ENCODE measurements around the gene ME3. TPM values are rescaled to one million over a fixed set of nuclear protein-coding genes. Genes with fewer than 3 reads are reported as not detected.

Gene ME3
- total RNA-seq, 2 donors from 2014 or later, result 13.8 to 20.3 TPM

DNA sequence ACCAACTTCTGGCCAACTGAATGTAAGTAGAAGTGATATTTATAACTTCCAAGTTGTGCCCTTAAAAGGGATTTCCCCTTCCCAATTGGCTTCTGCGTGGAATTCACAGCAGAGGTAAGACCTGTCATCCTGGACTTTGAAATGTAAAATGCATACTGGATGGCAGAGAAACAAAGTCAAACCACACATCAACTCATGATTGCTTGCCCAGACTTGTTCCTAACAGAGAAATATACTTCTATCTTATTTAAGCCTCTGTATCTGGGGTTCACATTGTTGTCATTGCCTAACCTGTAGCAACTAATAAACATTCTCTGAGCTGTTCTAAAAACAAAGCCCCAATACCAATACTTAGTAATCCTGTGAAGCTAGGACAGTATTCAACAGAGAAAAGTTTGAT is 6.2 kb downstream of the ME3 start:
- DNase-seq, result no peak
- Histone ChIP-seq H3K9ac (ENCODE audit: low read depth in 2 of 2, low read length in 2 of 2) (no peak overlapping the region), H3K9me3 (no peaks in the 10 kb centered on the region), H3K27me3 (no peaks in the 10 kb centered on the region), H3K4me1 (peaks cover 3% of the 10 kb centered on the region), H3K27ac (no peak overlapping the region), H3K4me3 (no peak overlapping the region), H3K36me3 (no peaks in the 10 kb centered on the region)
- TF ChIP-seq, protein P1, sequence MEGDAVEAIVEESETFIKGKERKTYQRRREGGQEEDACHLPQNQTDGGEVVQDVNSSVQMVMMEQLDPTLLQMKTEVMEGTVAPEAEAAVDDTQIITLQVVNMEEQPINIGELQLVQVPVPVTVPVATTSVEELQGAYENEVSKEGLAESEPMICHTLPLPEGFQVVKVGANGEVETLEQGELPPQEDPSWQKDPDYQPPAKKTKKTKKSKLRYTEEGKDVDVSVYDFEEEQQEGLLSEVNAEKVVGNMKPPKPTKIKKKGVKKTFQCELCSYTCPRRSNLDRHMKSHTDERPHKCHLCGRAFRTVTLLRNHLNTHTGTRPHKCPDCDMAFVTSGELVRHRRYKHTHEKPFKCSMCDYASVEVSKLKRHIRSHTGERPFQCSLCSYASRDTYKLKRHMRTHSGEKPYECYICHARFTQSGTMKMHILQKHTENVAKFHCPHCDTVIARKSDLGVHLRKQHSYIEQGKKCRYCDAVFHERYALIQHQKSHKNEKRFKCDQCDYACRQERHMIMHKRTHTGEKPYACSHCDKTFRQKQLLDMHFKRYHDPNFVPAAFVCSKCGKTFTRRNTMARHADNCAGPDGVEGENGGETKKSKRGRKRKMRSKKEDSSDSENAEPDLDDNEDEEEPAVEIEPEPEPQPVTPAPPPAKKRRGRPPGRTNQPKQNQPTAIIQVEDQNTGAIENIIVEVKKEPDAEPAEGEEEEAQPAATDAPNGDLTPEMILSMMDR (IDR thresholded peaks at IDR 0.05), result no peak
- intact Hi-C loops (cut with DNase I), result loop anchor here (5.0 to 10.0 kb wide), 2 partner anchors 51 to 136 kb away; partner anchors contain the start of gene PRSS23

DNA sequence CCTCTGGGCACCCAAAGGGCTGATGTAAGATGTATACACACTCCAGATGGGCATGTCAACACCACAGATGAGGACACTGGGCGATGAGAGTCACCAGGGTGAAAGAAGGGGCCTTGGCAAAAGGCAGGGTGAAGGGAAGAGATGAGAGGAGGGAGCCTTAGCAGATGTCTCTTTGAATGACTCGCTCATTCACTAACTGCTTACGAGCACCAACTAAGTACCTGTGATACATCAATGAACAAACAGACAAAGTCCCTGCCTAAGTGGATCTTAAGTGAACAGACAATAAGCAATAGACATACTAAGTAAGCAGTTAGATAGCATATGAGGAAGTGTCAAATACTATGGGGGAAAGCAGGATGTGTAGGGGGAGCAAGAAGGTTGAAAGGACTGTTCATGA is 7.5 kb downstream of the ME3 start:
- intact Hi-C loops (cut with DNase I), result loop anchor here (5.0 to 10.0 kb wide), 2 partner anchors 50 to 137 kb away; partner anchors contain the start of gene PRSS23
- TF ChIP-seq, protein P1 (IDR thresholded peaks at IDR 0.05), result no peak
- DNase-seq, result no peak
- H3K4me3 ChIP-seq, result no peak overlapping the region
- H3K27ac ChIP-seq, result no peak overlapping the region
- H3K4me1 ChIP-seq, result no peaks in the 10 kb centered on the region
- H3K27me3 ChIP-seq, result no peaks in the 10 kb centered on the region
- no peaks in the 10 kb centered on the region for H3K9me3 ChIP-seq
- H3K9ac ChIP-seq (ENCODE audit: low read depth in 2 of 2, low read length in 2 of 2), result no peak overlapping the region
- no peaks in the 10 kb centered on the region for H3K36me3 ChIP-seq

DNA sequence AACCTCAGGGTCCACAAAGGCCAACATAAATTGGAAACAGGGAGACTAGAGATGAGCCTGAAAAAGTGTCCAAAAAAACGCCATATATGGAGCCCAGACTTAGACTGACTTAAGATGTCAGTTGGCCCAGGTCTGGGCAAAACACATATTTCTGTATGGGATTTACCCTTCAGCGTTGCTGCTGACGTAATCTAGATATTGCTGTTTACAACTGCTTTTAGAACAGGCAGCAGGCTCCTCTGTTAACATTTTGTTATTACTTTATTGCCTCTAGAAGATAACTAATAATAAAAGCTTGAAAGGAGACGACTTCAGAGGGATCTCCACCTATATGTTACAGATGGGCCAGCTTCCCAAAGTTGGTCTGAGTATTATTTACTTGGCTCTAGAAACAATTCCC is 8.7 kb downstream of the ME3 start:
- Histone ChIP-seq H3K4me3 (no peak overlapping the region), H3K27ac (no peak overlapping the region), H3K27me3 (no peaks in the 10 kb centered on the region), H3K4me1 (no peaks in the 10 kb centered on the region), H3K9ac (ENCODE audit: low read depth in 2 of 2, low read length in 2 of 2) (no peak overlapping the region), H3K9me3 (no peaks in the 10 kb centered on the region), H3K36me3 (no peaks in the 10 kb centered on the region)
- no peak for DNase-seq
- TF ChIP-seq, protein P1 (IDR thresholded peaks at IDR 0.05), result no peak
- intact Hi-C loops (cut with DNase I), result loop anchor here (10.0 kb wide), 1 partner anchor 49 kb away; no protein-coding TSS in a partner anchor

DNA sequence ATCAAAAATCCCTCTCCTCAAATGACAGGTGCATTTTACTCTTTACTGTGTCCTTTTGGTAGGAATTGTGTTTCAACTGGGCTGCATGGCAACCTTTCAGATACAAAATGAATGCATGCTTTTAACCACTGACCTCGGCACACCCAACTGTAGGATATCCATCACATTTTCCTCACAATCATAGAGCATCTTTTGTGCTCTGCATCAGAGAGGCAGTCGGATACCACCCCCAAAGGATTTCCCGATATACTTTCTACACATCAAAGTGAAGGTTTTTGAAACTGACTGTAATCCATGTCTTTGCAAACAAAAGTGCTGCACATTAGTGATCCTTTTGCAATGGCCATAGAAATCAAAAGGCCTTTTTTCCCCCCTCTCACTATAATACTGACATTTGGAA is 9.1 kb downstream of the ME3 start:
- H3K4me3 ChIP-seq, result no peak overlapping the region
- no peaks in the 10 kb centered on the region for H3K27me3 ChIP-seq
- no peak overlapping the region for H3K9ac ChIP-seq (ENCODE audit: low read depth in 2 of 2, low read length in 2 of 2)
- TF ChIP-seq, protein P1 (IDR thresholded peaks at IDR 0.05), result no peak
- DNase-seq, result no peak
- no peak overlapping the region for H3K27ac ChIP-seq
- H3K36me3 ChIP-seq, result no peaks in the 10 kb centered on the region
- no peaks in the 10 kb centered on the region for H3K9me3 ChIP-seq
- intact Hi-C loops (cut with DNase I), result loop anchor here (10.0 kb wide), 1 partner anchor 48 kb away; no protein-coding TSS in a partner anchor
- no peaks in the 10 kb centered on the region for H3K4me1 ChIP-seq

DNA sequence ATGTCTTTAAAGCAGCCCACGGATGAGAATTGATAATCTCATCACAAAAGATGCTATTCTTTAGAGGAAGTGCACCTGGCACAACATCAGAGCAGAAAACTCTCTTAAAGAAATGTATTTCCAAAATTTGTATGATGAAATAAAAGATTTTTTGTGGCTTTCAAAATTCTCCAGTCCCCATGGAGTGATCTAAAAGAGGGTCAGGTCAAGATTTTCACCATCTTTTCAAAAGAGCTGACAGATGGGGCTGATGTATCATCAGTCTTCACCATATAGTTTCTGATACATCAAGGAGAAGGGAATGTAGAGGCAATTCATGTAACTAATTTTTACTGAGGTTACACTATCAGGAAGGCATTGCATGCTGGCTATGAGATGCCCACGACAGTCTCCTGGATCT is 11.7 kb downstream of the ME3 start:
- no peak overlapping the region for H3K9ac ChIP-seq (ENCODE audit: low read depth in 2 of 2, low read length in 2 of 2)
- H3K4me3 ChIP-seq, result no peak overlapping the region
- no peaks in the 10 kb centered on the region for H3K27me3 ChIP-seq
- no peaks in the 10 kb centered on the region for H3K9me3 ChIP-seq
- no peaks in the 10 kb centered on the region for H3K36me3 ChIP-seq
- no peak overlapping the region for H3K27ac ChIP-seq
- intact Hi-C loops (cut with DNase I), result loop anchor here (10.0 kb wide), 1 partner anchor 46 kb away; no protein-coding TSS in a partner anchor
- TF ChIP-seq, protein P1 (IDR thresholded peaks at IDR 0.05), result no peak
- no peaks in the 10 kb centered on the region for H3K4me1 ChIP-seq
- DNase-seq, result no peak

All from colonic mucosa (tissue), 4 donors.